Activated CD4-positive, alpha-beta T cell treated with anti-CD3 and anti-CD28 coated beads for 4 hours (primary cell): ENCODE data around the gene FAM236D.
"Not testable (repeated sequence)": the region's sequence is repeated elsewhere in the genome, so short reads cannot be mapped to it uniquely, and the experiment has no call there.

ENCODE experiments used
- DNase-seq, 2 donors: peaks; one replicate each; pipeline ENCODE4 v3.0.0-alpha.2; 2020

FAM236D gene

DNA sequence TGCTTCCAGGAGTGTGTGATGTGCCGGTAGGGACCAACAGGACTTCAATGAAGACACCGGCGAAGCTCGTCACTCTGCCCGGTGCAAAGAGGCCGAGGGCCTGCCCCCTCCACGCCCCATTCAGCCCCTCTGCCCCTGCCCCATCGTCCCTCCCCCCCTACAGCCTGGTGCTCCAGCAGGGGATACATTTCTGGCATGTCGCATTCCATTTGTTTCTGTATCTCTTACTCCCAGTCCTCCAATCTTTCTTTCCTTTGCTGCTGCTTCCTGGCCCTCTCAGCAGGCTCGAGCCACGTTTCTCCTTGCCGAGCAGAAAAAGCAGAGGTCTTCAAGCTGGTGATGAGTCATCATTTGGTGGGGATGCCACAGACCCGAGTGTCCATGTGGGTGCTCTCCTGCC, at the start of gene FAM236D:
TSS of gene FAM236D (minus strand) at position 101 of the 400 bp plus-strand sequence. CDS start at position 1, 100 bp downstream.
- not testable (repeated sequence) for DNase-seq

DNA sequence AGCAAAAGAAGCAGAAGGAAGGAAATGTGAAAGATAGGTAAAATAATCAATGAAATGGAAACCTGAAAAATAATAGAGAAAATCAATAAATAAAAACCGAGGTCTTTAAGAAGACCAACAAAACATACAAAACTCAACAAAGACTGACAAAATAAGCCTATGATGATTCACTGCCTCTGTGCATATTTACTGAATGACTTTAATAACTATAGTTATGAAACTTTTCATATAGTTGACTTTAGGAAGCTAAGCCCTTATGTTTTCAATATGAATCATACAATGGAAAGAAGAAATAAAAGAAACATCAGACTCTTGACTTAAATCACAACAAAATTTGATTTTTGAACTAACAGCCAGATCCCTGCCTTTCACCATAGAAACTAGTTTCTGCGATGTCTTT, 29.5 kb upstream of the FAM236D start:
- not testable (repeated sequence) for DNase-seq

DNA sequence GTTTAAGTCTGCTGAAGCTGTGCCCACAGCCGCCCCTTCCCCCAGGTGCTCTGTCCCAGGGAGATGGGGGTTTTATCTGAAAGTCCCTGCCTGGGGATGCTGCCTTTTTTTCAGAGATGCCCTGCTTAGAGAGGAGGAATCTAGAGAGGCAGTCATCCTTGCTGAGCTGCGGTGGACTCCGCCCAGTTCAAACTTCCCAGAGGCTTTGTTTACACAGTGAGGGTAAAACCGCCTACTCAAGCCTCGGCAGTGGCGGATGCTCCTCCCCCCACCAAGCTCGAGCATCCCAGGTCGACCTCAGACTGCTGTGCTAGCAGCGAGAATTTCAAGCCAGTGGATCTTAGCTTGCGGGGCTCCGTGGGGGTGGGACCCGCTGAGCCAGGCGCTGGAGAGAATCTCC, 22.7 kb upstream of the FAM236D start:
- DNase-seq, result not testable (repeated sequence)

DNA sequence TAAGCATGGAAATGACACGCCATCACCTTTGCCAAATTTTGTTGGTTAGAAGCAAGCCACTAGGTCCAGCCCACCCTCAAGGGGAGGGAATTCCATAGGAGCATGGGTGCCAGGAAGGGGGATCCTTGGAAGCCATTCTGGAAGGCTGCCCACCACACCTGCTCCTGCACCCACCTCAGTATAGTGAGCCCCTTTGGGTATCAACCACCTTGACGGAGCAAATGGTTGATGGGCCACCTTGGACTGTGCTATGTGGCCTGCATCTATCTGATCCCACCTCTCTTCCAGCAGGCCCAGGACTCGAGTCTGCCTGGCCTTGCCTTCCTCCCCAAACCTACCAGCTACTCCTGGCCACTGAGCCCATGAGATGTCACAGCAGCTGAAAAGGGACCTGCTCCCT, 17.6 kb downstream of the FAM236D start:
- DNase-seq, result not testable (repeated sequence)

- not testable (repeated sequence) for DNase-seq
These were observed 19.9 kb downstream of the FAM236D start for GRCh38 chrX:72788142-72788541.

DNA sequence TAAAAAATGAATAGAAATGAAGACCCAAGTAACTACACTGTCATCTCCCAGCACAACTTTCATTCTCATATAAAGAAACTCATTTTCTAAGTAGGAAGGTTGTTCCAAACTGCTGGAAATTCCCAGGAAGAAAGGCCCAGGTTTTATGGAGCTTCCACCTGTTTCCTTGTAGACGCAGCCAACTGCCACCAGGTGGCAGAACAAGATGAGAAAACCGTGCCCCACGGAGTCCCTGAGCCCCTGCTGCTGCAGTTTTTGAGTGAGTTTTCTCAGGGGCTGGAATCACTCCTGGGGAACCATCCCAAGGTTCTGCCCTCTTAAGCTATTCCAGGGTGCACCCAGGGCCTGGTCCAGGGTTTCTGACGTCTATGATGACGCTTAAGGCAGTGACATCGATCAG, 24.0 kb downstream of the FAM236D start:
- DNase-seq, result not testable (repeated sequence)

DNA sequence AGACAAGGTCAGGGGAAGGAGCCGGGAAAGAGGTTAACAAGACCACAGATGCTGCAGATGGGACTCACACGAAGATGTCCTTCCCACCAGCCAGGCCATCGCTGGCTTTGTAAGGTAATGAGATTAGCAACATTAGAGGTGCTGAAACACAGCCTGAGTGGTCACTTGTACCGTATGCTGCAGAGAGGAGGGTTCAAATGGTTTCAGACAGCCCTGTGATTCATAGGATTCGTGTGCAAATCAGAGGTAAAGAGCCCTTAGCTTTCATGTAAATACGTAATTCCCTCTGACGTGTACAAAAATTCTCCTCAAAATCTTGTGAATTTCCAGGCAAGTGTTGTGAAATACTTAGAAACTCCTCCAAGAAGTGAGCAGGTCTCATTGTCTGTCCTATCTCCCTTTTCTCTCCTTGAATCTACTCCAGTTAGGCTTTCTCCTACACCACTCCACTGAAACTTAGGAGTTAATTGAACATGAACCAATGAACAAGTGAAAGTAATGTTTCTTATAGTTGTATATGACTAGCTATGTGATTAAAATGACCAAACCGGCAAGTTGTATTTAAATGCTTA, 24.6 kb downstream of the FAM236D start:
- not testable (repeated sequence) for DNase-seq

DNA sequence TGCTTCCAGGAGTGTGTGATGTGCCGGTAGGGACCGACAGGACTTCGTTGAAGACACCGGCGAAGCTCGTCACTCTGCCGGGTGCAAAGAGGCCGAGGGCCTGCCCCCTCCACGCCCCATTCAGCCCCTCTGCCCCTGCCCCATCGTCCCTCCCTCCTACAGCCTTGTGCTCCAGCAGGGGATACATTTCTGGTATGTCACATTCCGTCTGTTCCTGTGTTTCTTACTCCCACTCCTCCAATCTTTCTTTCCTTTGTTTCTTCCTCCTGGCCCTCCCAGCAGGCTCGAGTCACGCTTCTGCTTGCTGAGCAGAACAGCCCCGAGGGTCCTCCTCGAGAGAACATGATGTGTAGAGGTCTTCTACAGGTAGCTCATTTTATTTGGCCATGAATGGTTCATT, 25.4 kb downstream of the FAM236D start, which contains the start of gene FAM236B:
TSS of gene FAM236B (minus strand) at position 101 of the 400 bp plus-strand sequence. CDS start at position 1, 100 bp downstream.
- DNase-seq, result not testable (repeated sequence)

- not testable (repeated sequence) for DNase-seq
These were observed 29.9 kb downstream of the FAM236D start for GRCh38 chrX:72778146-72778545.

DNA sequence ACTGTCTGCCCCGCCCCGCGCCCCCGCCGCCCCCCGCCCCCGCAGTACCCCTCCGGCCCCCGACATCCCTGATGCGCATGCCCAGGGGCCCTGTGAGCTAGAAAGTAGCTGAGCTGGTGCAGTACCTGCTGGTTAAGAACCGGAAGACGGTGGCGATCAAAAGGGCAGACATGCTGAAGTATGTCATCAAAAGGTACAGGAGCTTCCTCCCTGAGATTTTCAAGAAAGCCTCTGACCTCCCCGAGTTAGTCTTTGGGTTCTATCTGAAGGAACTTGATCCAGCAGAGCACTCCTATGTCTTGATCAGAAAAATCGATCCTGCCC, 30.6 kb downstream of the FAM236D start:
- not testable (repeated sequence) for DNase-seq

DNA sequence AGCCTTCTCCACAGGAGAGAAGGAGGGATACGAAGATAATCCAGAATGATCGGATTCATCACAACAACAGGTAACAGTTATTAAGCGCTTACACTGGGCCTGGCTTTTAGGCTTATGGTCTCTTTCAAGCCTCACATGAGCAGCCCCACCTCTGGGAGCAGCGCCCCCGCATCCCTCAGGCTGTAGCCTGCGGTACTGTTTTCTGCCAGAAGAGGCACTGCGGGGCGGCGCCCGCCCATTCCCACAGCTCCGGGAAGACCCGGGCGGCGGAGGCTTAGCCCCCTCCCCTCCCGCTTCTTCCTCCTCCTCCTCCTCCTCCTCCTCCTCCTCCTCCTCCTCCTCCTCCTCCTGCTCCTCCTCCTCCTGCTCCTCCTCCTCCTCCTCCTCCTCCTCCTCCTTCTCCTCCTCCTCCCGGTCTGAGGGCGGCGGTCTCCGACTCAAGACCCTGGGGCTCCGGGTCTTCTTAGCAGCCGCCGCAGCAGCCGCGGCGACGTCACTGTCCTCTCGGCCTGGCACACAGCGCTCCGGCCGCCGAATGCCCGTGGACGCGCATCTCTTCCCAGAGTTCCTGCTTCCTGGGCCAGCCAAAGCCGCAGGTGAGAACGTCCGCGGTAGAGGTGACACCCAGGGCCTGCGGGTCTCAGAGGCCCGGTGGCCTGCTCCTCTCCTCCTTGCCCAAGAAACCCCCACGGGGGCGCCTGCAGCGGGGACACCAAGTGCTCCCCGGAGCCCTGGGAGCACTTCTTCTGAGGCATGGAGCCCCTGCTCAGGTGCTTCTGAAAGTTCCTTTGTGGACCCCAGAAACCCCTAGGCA, 31.1 kb downstream of the FAM236D start, which contains the start of gene DMRTC1B:
TSS of gene DMRTC1B (plus strand) at position 238 of the 814 bp plus-strand sequence. CDS start 68,246 bp downstream, outside the sequence.
- not testable (repeated sequence) for DNase-seq

DNA sequence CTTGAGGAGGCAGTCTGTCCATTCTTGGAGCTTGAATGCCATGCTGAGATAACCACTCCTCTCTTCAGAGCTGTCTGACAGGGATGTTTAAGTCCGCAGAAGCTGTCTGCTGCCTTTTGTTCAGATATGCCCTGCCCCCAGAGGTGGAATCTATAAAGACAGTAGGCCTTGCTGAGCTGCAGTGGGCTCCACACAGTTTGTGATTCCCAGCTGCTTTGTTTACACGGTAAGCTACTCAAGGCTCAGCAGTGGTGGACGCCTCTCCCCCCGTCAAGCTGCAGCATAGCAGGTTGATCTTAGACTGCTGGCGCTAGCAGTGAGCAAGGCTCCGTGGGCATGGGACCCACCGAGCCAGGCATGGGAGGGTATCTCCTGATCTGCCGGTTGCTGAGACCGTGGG, 47.6 kb downstream of the FAM236D start:
- not testable (repeated sequence) for DNase-seq
